Mammary epithelial cell (primary cell): ENCODE measurements around the gene PDE3B.

ENCODE experiments used
- EZH2 ChIP-seq: IDR thresholded peaks from 2 replicates; pipeline ENCODE4 v1.6.1; 2012; ENCODE audit warnings: low read length, inconsistent platforms, borderline replicate concordance
- TF ChIP-seq, protein P1 (sequence below), 2 donors: IDR thresholded peaks in 1 of 2; conservative IDR thresholded peaks in 1 of 2; 2 replicates each; pipeline ENCODE4 v1.5.1; 2011 to 2012; ENCODE audit warnings: inconsistent platforms in 2 of 2, low read length in 2 of 2, mild to moderate bottlenecking in 2 of 2, control low read depth in 1 of 2, low read depth in 1 of 2; ENCODE audit not compliant: insufficient read depth in 1 of 2; ENCODE audit errors: extremely low read depth in 1 of 2

DNA sequence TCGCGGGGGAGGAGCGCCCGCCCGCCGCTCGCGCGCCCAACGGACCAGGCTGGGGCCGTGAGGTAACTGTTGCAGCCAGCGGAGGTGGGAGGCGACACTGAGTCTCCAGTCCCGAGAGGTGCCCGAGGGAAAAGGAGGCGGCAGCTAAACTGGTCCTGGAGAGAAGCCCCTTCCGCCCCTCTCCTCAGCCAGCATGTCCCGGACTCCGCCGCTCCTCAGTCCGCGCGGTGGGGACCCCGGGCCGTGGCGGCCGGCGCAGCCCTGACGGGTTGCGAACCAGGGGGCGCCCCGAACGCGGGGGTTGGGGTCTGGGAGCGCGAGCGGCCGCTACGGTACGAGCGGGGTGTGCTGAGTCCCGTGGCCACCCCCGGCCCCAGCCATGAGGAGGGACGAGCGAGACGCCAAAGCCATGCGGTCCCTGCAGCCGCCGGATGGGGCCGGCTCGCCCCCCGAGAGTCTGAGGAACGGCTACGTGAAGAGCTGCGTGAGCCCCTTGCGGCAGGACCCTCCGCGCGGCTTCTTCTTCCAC is at the start of gene PDE3B:
- TF ChIP-seq, protein P1, sequence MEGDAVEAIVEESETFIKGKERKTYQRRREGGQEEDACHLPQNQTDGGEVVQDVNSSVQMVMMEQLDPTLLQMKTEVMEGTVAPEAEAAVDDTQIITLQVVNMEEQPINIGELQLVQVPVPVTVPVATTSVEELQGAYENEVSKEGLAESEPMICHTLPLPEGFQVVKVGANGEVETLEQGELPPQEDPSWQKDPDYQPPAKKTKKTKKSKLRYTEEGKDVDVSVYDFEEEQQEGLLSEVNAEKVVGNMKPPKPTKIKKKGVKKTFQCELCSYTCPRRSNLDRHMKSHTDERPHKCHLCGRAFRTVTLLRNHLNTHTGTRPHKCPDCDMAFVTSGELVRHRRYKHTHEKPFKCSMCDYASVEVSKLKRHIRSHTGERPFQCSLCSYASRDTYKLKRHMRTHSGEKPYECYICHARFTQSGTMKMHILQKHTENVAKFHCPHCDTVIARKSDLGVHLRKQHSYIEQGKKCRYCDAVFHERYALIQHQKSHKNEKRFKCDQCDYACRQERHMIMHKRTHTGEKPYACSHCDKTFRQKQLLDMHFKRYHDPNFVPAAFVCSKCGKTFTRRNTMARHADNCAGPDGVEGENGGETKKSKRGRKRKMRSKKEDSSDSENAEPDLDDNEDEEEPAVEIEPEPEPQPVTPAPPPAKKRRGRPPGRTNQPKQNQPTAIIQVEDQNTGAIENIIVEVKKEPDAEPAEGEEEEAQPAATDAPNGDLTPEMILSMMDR (conservative IDR thresholded peaks at IDR 0.05 in 1 of 2, IDR thresholded peaks at IDR 0.05 in 1 of 2; ENCODE audit: extremely low read depth in 1 of 2, insufficient read depth in 1 of 2, low read depth in 1 of 2, low read length in 2 of 2), result no peak
- no peak for TF ChIP-seq EZH2
